ENCODE results near the gene LDLRAD3. TPM values are rescaled to one million over a fixed set of nuclear protein-coding genes. Genes with fewer than 3 reads are reported as not detected.

The LDLRAD3 gene
- total RNA-seq, 1 experiment from 2014 or later: 15.3 TPM

DNA sequence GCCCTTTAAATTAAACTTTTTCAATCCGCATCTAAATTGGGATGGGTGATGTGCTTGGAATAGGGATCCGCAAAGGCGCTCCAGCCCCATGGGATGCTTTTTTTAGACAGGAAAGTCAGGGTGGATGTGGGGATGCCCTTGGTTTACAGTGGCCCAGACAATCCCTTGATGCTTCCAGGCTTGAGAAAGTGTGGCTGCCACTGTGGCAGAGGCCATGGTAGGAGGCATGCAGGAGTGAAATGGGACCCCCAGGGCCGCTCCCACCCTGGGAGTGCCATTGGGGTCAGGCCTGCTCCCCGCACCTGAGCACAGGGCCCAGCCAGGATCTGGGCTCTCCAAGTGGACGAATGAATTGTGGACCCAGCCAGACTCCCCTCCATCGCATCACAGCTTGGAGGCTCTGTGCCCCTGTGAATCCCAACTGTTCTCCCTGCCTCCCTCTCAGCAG lies 269.6 kb downstream of the LDLRAD3 start:
- Histone ChIP-seq H3K27me3 (ENCODE audit: low read length) (no peaks in the 10 kb centered on the region), H3K27ac (ENCODE audit: low read length) (no peak overlapping the region), H3K4me2 (ENCODE audit: low read length) (no peak overlapping the region), H3K36me3 (ENCODE audit: low read depth, low read length) (no peaks in the 10 kb centered on the region), H3K9me3 (ENCODE audit: low read length) (no peaks in the 10 kb centered on the region), H3K9ac (ENCODE audit: low read length) (no peak overlapping the region), H3K79me2 (ENCODE audit: low read length) (no peaks in the 10 kb centered on the region), H3F3A (ENCODE audit: low read length, unreplicated experiment) (no peaks in the 10 kb centered on the region), H3K9me2 (replicated peaks; ENCODE audit: low read length) (no peaks in the 10 kb centered on the region), H4K20me1 (ENCODE audit: low read length) (no peaks in the 10 kb centered on the region), H3K4me3 (ENCODE audit: low read length) (no peak overlapping the region), H2AFZ (ENCODE audit: low read length) (no peak overlapping the region), H3K4me1 (ENCODE audit: insufficient read depth, low read length) (peaks cover 17% of the 10 kb centered on the region)
- no TSS peak for BruUV-seq (replicated peaks)
- intact Hi-C loops (cut with micrococcal nuclease): no loop called here
- no peak for ATAC-seq
- TF ChIP-seq CTCF (conservative IDR thresholded peaks at IDR 0.05; ENCODE audit: low read depth, low read length): no peak
- no peak for TF ChIP-seq EZH2phosphoT487 (IDR thresholded peaks at IDR 0.05; ENCODE audit: borderline replicate concordance, low read length)
- no peak for TF ChIP-seq EZH2 (IDR thresholded peaks at IDR 0.05; ENCODE audit: low read length, unreplicated experiment)
- no peak for DNase-seq
- CTCF ChIA-PET: no interaction called here
- POLR2A ChIA-PET (ENCODE audit: unreplicated experiment): no interaction called here

DNA sequence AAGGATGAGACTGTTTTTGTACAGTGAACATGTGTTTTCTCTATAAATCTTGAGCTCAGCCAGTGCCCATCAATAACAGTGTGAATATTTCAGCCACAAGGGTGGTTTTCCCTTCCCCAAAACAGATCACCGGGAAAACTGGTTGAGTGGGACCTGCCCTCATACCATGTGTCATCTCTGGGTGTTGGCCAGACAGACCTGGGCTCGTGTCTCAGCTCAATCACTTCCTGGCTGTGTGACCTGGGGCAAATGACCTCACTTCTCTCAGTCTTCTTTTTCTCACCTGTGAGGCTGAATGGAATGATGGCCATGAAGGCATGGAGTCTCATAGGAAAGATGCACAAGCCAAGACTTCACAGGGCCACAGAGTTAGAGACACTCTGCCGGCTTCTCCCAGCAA lies 270.6 kb downstream of the LDLRAD3 start:
- peak; percentile 78 for ATAC-seq
- peak; percentile 89 for DNase-seq
- ChIA-PET POLR2A (ENCODE audit: unreplicated experiment) (no interaction called here), CTCF (no interaction called here)
- Histone ChIP-seq H3K4me1 (ENCODE audit: insufficient read depth, low read length) (peaks cover 17% of the 10 kb centered on the region), H4K20me1 (ENCODE audit: low read length) (no peaks in the 10 kb centered on the region), H3K27ac (ENCODE audit: low read length) (no peak overlapping the region), H3K9me2 (replicated peaks; ENCODE audit: low read length) (no peaks in the 10 kb centered on the region), H2AFZ (ENCODE audit: low read length) (no peak overlapping the region), H3K9me3 (ENCODE audit: low read length) (no peaks in the 10 kb centered on the region), H3K9ac (ENCODE audit: low read length) (no peak overlapping the region), H3K79me2 (ENCODE audit: low read length) (no peaks in the 10 kb centered on the region), H3F3A (ENCODE audit: low read length, unreplicated experiment) (no peaks in the 10 kb centered on the region), H3K27me3 (ENCODE audit: low read length) (no peaks in the 10 kb centered on the region), H3K4me2 (ENCODE audit: low read length) (peak overlapping the region; percentile 48), H3K36me3 (ENCODE audit: low read depth, low read length) (no peaks in the 10 kb centered on the region; the same call in 1 of the 2 replicates), H3K4me3 (ENCODE audit: low read length) (no peak overlapping the region)
- intact Hi-C loops (cut with micrococcal nuclease): no loop called here
- no peak for TF ChIP-seq EZH2phosphoT487 (IDR thresholded peaks at IDR 0.05; ENCODE audit: borderline replicate concordance, low read length)
- no peak for TF ChIP-seq EZH2 (IDR thresholded peaks at IDR 0.05; ENCODE audit: low read length, unreplicated experiment)
- no peak for TF ChIP-seq CTCF (conservative IDR thresholded peaks at IDR 0.05; ENCODE audit: low read depth, low read length)
- no TSS peak for BruUV-seq (replicated peaks)

- H3K36me3 ChIP-seq (ENCODE audit: low read depth, low read length): peaks cover 6% of the 10 kb centered on the region; the same call in 1 of the 2 replicates
- no peaks in the 10 kb centered on the region for H3K79me2 ChIP-seq (ENCODE audit: low read length)
- H3K27ac ChIP-seq (ENCODE audit: low read length): no peak overlapping the region
- no peaks in the 10 kb centered on the region for H3F3A ChIP-seq (ENCODE audit: low read length, unreplicated experiment)
- no peak overlapping the region for H2AFZ ChIP-seq (ENCODE audit: low read length)
- DNase-seq (no peak), ATAC-seq (no peak)
- TF ChIP-seq CTCF (conservative IDR thresholded peaks at IDR 0.05; ENCODE audit: low read depth, low read length): no peak
- TF ChIP-seq EZH2phosphoT487 (IDR thresholded peaks at IDR 0.05; ENCODE audit: borderline replicate concordance, low read length): no peak
- TF ChIP-seq EZH2 (IDR thresholded peaks at IDR 0.05; ENCODE audit: low read length, unreplicated experiment): no peak
- no peak overlapping the region for H3K4me2 ChIP-seq (ENCODE audit: low read length)
- CTCF ChIA-PET: no interaction called here
- H3K4me3 ChIP-seq (ENCODE audit: low read length): no peak overlapping the region
- H3K9ac ChIP-seq (ENCODE audit: low read length): no peak overlapping the region
- no peaks in the 10 kb centered on the region for H3K27me3 ChIP-seq (ENCODE audit: low read length)
- no peaks in the 10 kb centered on the region for H3K9me2 ChIP-seq (replicated peaks; ENCODE audit: low read length)
- BruUV-seq (replicated peaks): no TSS peak
- H3K9me3 ChIP-seq (ENCODE audit: low read length): no peaks in the 10 kb centered on the region
- no peaks in the 10 kb centered on the region for H4K20me1 ChIP-seq (ENCODE audit: low read length)
- intact Hi-C loops (cut with micrococcal nuclease): no loop called here
- POLR2A ChIA-PET (ENCODE audit: unreplicated experiment): interaction anchor here (0.6 kb wide), 1 partner anchor 131 kb away, joined by 3 read pairs; no protein-coding TSS in a partner anchor
- H3K4me1 ChIP-seq (ENCODE audit: insufficient read depth, low read length): peaks cover 17% of the 10 kb centered on the region
These were observed 271.3 kb downstream of the LDLRAD3 start for GRCh38 chr11:36214976-36215692.

Data from PC-3 (cell line).